ENCODE measurements around the gene RPRML.
"Not testable (repeated sequence)": the region's sequence is repeated elsewhere in the genome, so short reads cannot be mapped to it uniquely, and the experiment has no call there.

RPRML gene

GRCh38 chr17:46975287-46975686 is 3.8 kb downstream of the RPRML start:
- no peak for DNase-seq

GRCh38 chr17:46974086-46974485 is 5.0 kb downstream of the RPRML start:
- no peak for DNase-seq

GRCh38 chr17:46972346-46972745 is 6.7 kb downstream of the RPRML start:
- DNase-seq, result no peak

- no peak for DNase-seq
Observed at GRCh38 chr17:46971647-46972300, 7.3 kb downstream of the RPRML start.

GRCh38 chr17:46968896-46969295 is 10.2 kb downstream of the RPRML start:
- no peak for DNase-seq

GRCh38 chr17:46968224-46968834 is 10.7 kb downstream of the RPRML start:
- no peak for DNase-seq

- DNase-seq, result peak; percentile 61
Observed at GRCh38 chr17:46964315-46965265, 14.5 kb downstream of the RPRML start.

GRCh38 chr17:46963571-46963970 is 15.5 kb downstream of the RPRML start:
- DNase-seq, result no peak

GRCh38 chr17:46962374-46962790 is 16.7 kb downstream of the RPRML start:
- no peak for DNase-seq

- DNase-seq, result no peak
Observed at GRCh38 chr17:46960152-46960551, 18.9 kb downstream of the RPRML start.

- DNase-seq, result no peak
Observed at GRCh38 chr17:46958041-46958591, 20.9 kb downstream of the RPRML start.

- DNase-seq, result not testable (repeated sequence)
Observed at GRCh38 chr17:46953191-46953590, 25.9 kb downstream of the RPRML start.

GRCh38 chr17:46952115-46952514 is 26.9 kb downstream of the RPRML start:
- no peak for DNase-seq

- DNase-seq, result no peak
Observed at GRCh38 chr17:46951706-46952105, 27.3 kb downstream of the RPRML start.

- DNase-seq, result no peak
Observed at GRCh38 chr17:46950997-46951621, 27.9 kb downstream of the RPRML start.

- DNase-seq, result no peak
Observed at GRCh38 chr17:46950342-46950996, 28.6 kb downstream of the RPRML start.

GRCh38 chr17:46949291-46950174 is 29.5 kb downstream of the RPRML start:
- no peak for DNase-seq

- DNase-seq, result no peak
Observed at GRCh38 chr17:46948544-46948943, 30.5 kb downstream of the RPRML start.

- no peak for DNase-seq
Observed at GRCh38 chr17:46947216-46947615, 31.8 kb downstream of the RPRML start.

GRCh38 chr17:46944931-46945330 is 34.1 kb downstream of the RPRML start:
- DNase-seq, result no peak
